Measurements from ENCODE around the gene NRP2. TPM values are rescaled to one million over a fixed set of nuclear protein-coding genes. Genes with fewer than 3 reads are reported as not detected.
A peak's percentile ranks its signal among the peaks of the same experiment; 100 is the strongest.

NRP2 gene
- total RNA-seq, 1 donor from 2014 or later = 316 TPM

DNA sequence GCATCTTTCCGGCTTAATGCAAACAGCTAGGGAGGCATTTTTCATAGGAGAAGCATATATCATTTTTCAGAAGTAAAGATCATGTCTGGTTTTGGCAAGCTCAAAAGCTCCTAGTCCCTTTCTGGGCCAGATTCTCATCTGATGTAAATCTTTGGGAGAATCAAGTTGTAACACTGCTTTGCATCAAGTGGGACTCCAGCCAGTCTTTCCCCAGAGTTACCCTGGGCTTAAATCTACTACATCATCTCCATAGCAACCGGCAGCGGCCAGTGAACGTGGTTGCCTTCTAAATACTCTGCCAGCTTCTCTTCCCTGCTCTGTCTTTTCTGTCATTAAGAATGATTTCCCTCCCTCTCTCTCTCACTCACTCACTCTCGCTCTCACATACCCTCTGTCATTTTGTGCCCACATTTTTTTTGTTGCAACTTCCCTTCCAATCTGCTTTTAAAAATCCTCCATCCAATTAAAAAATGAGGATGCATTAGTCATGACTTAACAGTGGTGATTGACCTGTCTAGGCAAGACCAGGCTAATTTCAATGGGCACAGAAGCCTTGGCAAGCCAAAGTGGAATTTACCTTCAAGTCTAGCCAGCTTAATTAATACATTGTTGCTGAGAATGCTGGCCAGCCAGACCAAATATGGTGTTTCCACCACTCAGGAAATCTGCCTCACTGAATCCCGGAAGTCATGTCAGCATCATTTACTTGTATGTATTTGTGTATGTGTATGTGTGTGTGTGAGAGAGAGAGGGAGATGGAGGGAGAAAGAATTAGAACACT, 93.0 kb downstream of the NRP2 start:
- DNase-seq (ENCODE audit: low spot score) (no peak), ATAC-seq (no peak)
- intact Hi-C loops (cut with DNase I) = no loop called here

DNA sequence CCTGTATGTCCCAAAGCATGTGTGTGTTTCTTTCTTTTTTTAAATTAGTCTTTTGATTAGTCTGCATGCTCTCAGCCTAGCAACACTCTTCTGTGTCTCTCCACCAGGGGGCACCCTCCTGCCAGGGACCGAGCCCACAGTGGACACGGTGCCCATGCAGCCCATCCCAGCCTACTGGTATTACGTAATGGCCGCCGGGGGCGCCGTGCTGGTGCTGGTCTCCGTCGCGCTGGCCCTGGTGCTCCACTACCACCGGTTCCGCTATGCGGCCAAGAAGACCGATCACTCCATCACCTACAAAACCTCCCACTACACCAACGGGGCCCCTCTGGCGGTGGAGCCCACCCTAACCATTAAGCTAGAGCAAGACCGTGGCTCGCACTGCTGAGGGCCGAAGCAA, 93.8 kb downstream of the NRP2 start:
- intact Hi-C loops (cut with DNase I) = no loop called here
- DNase-seq (ENCODE audit: low spot score) (peak; percentile 75), ATAC-seq (peak; percentile 67)

DNA sequence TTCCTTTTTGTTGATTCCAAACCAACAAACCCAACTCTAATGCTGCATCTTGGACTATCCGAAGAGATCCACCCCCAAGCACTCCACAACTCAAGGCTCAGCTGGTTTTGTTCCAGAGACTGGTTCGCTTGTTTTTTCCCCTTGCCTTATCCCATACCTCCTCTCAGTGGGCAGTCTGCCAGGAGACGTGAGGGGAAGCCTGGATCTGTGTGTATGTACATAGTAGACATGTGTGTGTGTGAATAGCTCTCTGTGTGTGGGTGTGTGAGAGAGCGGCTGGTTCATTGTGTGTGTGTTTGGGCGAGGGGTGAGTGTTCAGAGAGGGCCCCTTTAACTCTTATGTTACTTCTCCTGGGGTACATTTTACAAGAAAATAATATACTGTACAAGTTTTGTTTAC, 94.4 kb downstream of the NRP2 start:
- DNase-seq (ENCODE audit: low spot score) (no peak), ATAC-seq (peak; percentile 19)
- intact Hi-C loops (cut with DNase I) = no loop called here

DNA sequence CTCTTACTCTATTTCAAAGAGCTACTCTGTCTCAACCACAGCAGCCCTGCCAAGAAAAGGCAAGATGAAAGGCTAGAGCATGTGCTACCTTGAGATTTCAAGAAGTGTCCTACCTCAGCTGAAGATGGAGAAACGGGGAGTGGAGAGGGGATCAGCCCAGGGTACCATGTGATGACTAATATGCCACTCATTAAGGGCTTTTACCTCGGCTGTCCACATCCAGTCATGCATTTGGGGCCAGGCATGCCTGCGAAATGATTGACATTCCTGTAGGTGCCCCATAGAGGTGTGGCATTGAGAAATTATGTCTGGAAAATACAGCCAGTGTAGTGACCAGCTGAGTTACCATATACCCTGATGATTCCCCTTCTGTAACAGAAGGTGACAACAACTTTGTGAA, 96.1 kb downstream of the NRP2 start:
- intact Hi-C loops (cut with DNase I) = no loop called here
- DNase-seq (ENCODE audit: low spot score) = no peak

DNA sequence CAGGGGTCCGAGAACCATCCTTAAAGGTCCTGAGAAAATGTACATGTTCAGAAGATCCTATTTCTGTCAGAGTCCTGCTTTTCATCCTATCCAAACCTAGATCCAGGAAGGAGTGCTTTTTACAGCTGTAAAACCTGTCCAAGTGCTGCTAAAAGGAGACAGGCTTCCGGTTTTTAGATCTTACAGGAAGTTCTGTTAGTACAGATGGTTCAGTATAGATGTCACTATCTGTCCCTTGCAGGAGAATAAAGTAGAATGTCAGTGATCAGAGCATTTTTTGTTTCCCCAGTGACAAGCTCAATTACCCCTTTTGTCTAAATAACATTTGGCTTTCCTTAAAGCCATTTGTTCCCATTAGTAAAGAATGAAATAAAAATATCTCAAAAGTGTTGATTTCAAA, 98.3 kb downstream of the NRP2 start:
- ATAC-seq = no peak
- intact Hi-C loops (cut with DNase I) = no loop called here
- no peak for DNase-seq (ENCODE audit: low spot score)

More for the DNA sequence above, 96.1 kb downstream of the NRP2 start:
- no peak for ATAC-seq

DNA sequence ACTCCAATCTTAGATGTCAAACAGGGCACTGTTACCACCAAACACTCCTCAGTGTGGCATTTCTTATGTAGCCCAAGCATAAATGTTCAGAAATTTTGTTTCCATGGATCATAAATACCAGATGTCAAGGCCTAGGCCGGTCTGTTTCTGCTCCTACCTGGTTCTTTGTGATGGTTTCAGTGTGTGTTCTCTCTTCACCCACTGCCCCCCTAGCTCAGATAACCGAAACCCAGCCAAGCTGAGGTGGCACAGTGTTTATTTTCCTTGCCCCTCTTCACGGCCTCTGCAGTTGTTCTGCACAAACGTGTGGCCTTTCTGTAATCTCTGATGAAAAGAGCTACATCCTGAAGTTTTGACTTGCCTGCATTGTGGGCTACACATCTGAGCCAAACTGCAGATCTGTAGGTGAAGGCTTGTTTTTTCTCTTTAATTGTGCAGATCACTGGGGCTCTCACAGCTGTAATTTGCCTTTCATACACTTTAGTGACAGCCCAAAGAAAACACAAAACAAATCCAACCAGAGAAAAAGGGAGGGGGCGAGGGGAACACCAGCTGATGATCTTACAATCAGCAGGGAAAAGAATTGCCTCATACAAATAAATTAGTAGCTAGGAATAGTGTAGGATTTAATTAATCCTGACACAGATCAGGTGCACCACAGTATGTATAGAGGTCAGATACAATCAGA, 99.1 kb downstream of the NRP2 start:
- intact Hi-C loops (cut with DNase I) = no loop called here
- no peak for DNase-seq (ENCODE audit: low spot score)

DNA sequence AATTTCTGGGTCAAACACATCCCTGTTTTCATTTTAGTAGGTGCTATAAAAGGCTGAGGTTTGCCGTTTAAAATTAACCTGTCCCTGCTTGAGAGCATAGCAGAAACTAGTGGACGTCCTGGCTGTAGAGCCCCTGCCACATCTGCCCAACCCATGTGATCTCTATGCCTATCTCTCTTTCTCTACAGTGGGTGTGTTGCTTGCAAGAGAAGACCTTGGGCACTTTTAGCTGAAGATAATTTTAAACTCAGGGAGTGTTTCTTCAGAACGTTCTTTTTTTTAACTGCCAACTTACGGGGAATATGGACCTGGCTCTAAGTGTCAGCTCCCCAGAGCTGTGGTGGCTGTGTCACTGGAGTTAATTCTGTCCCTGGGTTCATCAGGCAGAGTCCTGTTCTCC, 100.6 kb downstream of the NRP2 start:
- DNase-seq (ENCODE audit: low spot score) (no peak), ATAC-seq (no peak)
- intact Hi-C loops (cut with DNase I) = no loop called here

More for the DNA sequence above, 99.1 kb downstream of the NRP2 start:
- ATAC-seq = no peak

DNA sequence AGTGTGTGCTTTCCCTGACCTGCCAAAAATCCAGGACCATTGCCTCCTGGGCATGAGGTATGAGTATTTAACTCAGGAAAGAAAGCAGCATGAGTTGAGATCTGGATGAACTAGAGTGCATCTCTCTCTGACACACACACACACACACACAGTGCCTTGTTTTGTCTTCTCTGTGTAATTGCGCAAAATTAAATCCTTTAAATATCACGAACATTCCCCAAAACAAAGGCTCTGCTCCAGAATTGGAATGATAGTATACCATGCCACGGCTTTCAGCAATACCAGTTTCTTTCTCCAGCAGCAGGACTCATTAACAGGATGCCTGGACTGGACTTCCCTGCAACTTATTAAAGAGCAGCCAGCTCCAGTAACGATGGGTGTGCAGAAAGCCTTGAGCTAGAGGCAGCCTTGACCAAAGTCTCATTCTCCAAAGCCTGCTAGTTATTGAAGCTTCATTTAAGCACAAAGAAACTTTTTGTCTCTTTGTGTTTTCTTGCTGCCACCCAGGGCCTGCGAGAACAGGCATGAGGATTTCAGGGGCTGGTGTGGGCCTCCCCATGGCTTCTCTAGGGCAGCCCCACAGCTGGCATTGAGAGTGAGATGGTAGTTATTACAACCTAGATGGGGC, 101.7 kb downstream of the NRP2 start:
- intact Hi-C loops (cut with DNase I) = no loop called here
- ATAC-seq (no peak), DNase-seq (ENCODE audit: low spot score) (no peak)

DNA sequence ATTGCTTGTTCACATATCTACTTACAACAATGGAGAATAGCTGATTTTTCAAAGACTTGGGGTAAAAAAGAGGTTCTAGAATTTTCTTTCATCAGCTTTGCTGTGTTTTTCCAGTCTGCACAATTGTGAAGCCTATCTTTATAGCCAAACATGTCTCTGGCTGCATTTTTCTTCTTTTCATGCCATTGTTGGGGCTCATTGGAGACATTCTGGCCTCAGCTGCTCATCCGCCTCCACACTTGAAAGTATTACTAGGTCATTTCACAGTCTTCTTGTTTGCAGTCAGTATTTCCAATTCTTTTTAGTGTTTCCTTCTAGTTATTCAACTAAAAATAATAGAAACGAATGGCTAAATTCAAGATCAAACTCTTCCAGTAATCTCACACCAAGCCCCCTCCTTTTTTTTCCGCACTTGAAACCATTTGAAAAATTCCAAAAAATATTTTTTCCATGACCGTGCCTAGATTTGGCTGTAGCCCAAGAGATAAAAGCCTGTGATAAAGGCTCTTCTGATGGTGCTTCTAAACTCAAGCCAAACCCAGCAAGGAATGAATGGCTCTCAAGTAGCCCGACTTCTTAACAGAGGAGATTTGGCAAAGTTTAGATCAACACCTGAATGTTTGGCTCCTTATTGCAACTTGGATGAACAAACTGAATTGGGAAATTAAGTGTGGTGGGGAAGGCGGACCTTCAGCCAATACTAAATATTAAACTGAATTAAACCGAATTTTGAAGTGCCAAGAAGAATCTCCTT, 103.4 kb downstream of the NRP2 start:
- ATAC-seq (peak; percentile 35), DNase-seq (ENCODE audit: low spot score) (no peak)
- intact Hi-C loops (cut with DNase I) = no loop called here

DNA sequence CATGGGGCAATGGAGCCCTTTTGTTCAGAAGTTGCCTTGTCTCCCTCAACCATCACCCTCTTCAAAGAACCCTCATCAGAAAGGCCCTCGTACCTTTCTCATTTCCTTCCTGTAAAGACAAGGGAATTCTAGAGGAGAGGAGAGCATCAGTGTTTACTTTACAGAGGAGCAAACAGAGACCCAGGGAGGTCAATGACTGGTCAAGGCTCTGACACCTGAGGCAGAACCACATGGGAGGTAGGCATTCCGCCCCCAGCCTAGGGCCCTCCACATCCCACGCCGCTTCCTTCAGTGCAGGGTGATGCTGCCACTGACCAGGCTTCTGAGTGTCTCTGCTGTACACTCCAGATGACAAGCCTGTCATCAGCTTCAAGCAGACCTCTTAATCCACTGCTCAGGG, 104.7 kb downstream of the NRP2 start:
- ATAC-seq = no peak
- intact Hi-C loops (cut with DNase I) = no loop called here
- no peak for DNase-seq (ENCODE audit: low spot score)

DNA sequence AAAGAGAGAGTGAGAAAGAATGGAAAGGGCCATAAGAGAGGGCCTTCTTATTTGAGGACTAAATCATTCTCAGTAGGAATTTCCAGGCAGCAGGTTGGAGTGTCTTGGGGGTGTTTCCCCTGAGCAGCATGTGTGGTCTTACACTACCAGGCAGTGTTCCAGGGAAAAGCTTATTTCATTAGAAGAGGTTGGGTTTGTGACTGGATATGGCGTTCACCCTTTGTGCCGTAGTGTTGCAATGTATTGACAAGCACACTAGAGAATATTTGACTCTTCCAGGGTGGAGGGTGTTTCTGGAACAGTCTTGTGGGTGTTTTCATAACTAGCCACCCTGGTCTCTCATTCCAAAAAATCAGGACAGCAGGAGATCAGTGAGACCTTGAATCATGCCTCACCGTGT, 105.5 kb downstream of the NRP2 start:
- peak; percentile 89 for ATAC-seq
- DNase-seq (ENCODE audit: low spot score) = no peak
- intact Hi-C loops (cut with DNase I) = no loop called here

DNA sequence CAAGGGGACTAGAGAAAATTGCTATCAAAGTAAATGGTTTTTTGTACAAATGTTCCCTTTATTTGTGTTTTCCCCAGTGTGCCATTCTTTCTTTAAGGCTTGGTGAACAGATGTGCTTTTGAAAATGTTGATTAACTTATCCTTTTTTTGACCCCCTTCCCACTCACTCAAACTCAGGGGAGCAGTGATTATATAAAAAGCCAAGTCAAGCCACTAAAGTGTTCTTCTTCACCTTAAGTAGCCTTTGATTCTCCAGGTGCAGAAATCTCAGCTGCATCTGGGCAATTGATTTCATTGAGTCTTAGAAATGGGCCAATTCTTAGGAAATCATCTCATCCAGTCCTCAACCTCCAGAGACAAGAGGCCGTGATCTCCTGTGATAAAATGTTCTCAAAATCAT, 107.6 kb downstream of the NRP2 start:
- ATAC-seq = peak; percentile 53
- no peak for DNase-seq (ENCODE audit: low spot score)
- intact Hi-C loops (cut with DNase I) = no loop called here

DNA sequence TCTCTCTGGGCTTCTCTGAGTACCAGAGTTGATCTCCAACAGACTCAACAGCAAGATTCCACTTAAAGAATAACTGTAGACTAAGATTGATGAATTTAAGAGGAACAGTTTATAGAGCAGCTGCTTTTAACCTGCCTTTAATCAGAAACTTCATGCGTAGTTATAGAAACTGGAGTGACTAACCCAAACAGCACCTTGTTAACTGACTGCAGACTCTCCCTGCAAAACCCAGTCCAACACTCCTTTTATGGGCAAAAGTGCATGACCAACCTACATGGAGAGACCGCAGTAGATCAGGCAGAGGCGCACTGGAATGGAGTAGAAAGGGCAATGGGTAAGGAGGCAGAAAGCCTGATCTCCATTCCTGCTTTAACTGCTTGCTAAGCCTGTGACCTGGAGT, 110.6 kb downstream of the NRP2 start:
- ATAC-seq = no peak
- no peak for DNase-seq (ENCODE audit: low spot score)
- intact Hi-C loops (cut with DNase I) = no loop called here

DNA sequence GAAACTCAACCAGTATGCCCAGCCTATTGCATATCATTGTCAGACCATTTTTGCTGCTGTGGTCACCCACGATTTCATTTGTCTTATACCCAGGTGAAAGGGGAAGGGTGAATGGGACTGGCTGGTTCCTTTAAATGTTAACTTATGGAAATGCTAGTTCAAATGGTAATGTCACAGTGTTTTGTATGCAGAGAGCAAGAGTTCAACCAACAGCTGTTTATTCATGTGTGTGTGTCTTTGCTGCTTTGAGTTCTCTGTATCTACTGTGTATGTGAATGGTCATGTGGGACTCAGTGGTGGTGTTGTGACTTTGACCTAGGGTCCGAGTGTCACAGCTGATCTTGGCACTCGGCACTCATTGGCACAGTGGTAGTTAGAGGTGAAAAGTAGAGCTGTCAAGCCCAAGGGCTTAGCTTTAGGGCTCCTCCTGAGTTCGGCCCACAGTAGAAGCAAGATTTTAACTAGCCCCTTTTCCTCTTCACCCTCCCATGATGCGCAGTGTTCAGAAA, 114.6 kb downstream of the NRP2 start:
- ATAC-seq = no peak
- DNase-seq (ENCODE audit: low spot score) = no peak
- intact Hi-C loops (cut with DNase I) = no loop called here

DNA sequence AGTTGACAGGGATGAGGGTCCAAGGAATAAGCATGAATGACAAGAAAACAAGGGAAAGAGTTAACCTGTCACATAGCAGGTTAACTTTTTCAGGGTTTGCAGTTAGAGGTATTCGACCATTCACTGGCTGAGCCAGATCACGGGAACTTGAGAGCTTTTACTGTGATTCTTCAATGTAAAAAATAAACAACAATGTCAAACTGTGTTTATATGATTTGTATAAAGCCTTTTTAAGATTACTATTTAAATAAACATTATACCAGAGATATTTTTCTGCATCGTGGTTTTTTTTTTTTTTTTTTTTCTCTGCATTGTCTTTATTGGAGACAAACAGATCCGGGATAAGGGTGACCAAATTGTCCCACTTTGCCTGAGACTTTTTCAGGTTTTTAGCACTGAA, 115.6 kb downstream of the NRP2 start:
- no peak for DNase-seq (ENCODE audit: low spot score)
- intact Hi-C loops (cut with DNase I) = no loop called here
- ATAC-seq = no peak

DNA sequence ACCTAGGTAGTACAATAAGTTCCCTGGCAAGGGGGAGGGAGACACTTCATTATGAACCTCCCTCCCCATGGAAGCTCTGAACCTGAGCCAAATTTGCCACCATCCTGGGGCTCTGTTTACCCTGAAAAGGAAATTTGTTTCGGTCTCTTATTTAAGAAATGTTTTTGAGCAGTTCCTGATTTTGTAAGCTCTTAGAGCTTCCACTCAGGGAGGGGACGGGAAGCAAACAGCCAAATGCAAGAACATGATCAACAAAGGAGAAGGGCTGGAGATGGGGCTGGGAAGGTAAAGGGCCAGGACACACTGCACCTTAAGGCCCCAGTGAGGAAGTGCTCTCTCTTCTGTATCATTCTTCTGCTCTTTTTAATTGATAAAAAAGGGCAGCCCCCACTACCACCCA, 117.9 kb downstream of the NRP2 start:
- DNase-seq (ENCODE audit: low spot score) (no peak), ATAC-seq (peak; percentile 37)
- intact Hi-C loops (cut with DNase I) = no loop called here

DNA sequence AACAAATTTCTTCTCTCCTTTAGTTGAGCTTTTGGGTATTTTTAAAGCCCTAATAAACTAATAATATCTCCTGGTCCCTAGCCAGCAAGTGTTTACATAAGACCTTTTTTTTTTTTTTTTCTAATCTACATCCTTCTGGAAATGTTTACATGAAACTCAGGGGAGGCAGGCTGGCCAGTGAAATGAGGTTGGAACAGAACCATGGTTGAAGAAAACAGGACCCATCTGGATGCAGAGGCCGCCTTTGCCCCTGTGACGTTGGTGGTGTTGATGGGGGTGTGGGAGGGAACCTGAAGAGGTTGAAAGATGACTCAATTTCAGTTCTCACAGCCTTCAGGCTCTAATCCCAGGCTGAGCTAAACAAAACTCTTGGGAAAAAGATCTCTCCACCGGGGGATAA, 118.5 kb downstream of the NRP2 start:
- intact Hi-C loops (cut with DNase I) = no loop called here
- ATAC-seq = peak; percentile 81
- DNase-seq (ENCODE audit: low spot score) = peak; percentile 69

DNA sequence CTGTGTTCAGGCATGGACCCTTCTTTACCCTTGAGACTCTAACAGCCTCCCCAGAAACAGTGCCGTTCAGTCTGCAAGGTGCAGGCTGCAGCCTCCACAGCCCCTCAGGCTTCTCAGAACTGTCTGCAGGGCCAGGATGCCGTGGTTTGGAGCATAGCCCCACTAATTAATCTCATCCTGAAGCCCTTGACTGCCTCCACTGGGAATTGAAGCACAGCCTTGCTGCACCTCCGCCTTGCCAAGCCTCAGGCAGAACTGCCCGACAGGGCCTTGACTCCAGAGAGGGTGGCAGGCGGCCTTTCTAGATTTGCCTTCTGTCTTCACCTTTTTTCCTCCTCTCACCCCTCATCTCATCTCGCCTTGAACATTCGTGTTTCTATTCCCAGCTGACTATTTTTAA, 119.8 kb downstream of the NRP2 start:
- DNase-seq (ENCODE audit: low spot score) = no peak
- peak; percentile 20 for ATAC-seq
- intact Hi-C loops (cut with DNase I) = no loop called here

DNA sequence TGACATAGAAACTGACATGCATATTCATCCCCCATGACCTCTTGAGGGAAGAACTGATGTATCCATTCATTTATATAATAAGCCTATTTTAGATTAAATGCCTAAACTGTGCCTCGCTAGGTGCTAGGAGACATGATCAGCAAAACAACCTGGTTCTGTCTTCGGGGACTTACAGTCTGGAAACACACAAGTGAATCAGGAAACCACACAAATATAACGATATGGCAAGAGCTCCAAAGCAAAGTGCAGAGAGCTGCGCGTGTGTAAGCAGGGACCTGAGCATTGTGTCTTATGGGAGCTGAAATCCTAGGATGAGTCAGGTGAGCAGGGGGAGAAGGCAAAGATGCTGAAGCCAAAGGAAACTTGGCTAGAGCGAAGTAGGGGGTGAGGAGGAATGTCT, 120.6 kb downstream of the NRP2 start:
- intact Hi-C loops (cut with DNase I) = no loop called here

More for the DNA sequence above, 120.6 kb downstream of the NRP2 start:
- DNase-seq (ENCODE audit: low spot score) = no peak
- ATAC-seq = no peak

Data from sciatic nerve (tissue), 2 donors.